Tibial nerve (tissue), 4 donors: ENCODE data around the gene CFAP20DC. TPM values are rescaled to one million over a fixed set of nuclear protein-coding genes. Genes with fewer than 3 reads are reported as not detected.

Experiments
- DNase-seq, 2 donors: peaks; one replicate each; pipeline ENCODE4 v3.0.0-alpha.2; 2019; ENCODE audit warnings: low spot score in 2 of 2
- H3K27ac ChIP-seq, 4 donors: fragments of 200-600 bp; sonication (generic) in 3 of 4; one replicate each; pipeline ENCODE4 v1.5.1; 2017 to 2019; ENCODE audit warnings: mild to moderate bottlenecking in 1 of 4
- H3K27me3 ChIP-seq, 2 donors: fragments of 200-600 bp; sonication (generic) in 1 of 2; one replicate each; pipeline versions ENCODE4 v1.5.1 to v1.6.0; 2017 to 2019
- H3K36me3 ChIP-seq, 3 donors: fragments of 200-600 bp; sonication (generic); one replicate each; pipeline ENCODE4 v1.5.1; 2018 to 2019
- H3K4me1 ChIP-seq, 4 donors: fragments of 200-600 bp; sonication (generic) in 3 of 4; one replicate each; pipeline ENCODE4 v1.5.1; 2017 to 2019
- H3K4me3 ChIP-seq, 4 donors: fragments of 200-600 bp; sonication (generic) in 3 of 4; one replicate each; pipeline ENCODE4 v1.5.1; 2017 to 2019; ENCODE audit warnings: mild to moderate bottlenecking in 1 of 4, moderate library complexity in 1 of 4
- H3K9me3 ChIP-seq, 4 donors: fragments of 200-600 bp; sonication (generic) in 3 of 4; one replicate each; pipeline ENCODE4 v1.5.1; 2017 to 2019
- EP300 ChIP-seq, 2 donors: sonication (generic); formaldehyde crosslinking; IDR thresholded peaks; one replicate each; pipeline ENCODE4 v1.6.1; 2017; ENCODE audit warnings: antibody characterized with exemption in 2 of 2, mild to moderate bottlenecking in 1 of 2
- POLR2A ChIP-seq, 2 donors: fragments of 450-650 bp; IDR thresholded peaks; one replicate each; pipeline ENCODE4 v1.6.1; 2017; ENCODE audit warnings: antibody characterized with exemption in 2 of 2, mild to moderate bottlenecking in 2 of 2, moderate library complexity in 2 of 2
- WGBS, 2 donors: methylation state at CpG; one replicate each; pipeline ENCODE4 v1.1.5; 2018; 5-methylcytosine and 5-hydroxymethylcytosine counted together
- total RNA-seq, 4 donors: library from RNA; depleted of rRNA; stranded (reverse); fragments of >200 nt; gene quantifications; one replicate each; pipeline ENCODE4 v1.1.0, GENCODE V29; 2016
- TF ChIP-seq, protein P1 (sequence below), 5 experiments: fragments of 200-600 bp in 3 of 5; fragments of 450-650 bp in 2 of 5; sonication (generic) in 3 of 5; IDR thresholded peaks; one replicate each; pipeline ENCODE4 v1.5.1; 2016 to 2019; ENCODE audit warnings: antibody characterized with exemption in 5 of 5, mild to moderate bottlenecking in 3 of 5, moderate library complexity in 2 of 5

The CFAP20DC gene
- total RNA-seq, 4 donors from 2014 or later = 1.3 to 2.0 (median 1.7) TPM

- DNase-seq = no peak
- Histone ChIP-seq H3K4me1 (no peaks in the 10 kb centered on the region), H3K4me3 (no peak overlapping the region), H3K9me3 (no peaks in the 10 kb centered on the region), H3K36me3 (no peaks in the 10 kb centered on the region), H3K27me3 (no peaks in the 10 kb centered on the region), H3K27ac (no peak overlapping the region)
- TF ChIP-seq POLR2A (IDR thresholded peaks at IDR 0.05) = no peak
- TF ChIP-seq, protein P1, sequence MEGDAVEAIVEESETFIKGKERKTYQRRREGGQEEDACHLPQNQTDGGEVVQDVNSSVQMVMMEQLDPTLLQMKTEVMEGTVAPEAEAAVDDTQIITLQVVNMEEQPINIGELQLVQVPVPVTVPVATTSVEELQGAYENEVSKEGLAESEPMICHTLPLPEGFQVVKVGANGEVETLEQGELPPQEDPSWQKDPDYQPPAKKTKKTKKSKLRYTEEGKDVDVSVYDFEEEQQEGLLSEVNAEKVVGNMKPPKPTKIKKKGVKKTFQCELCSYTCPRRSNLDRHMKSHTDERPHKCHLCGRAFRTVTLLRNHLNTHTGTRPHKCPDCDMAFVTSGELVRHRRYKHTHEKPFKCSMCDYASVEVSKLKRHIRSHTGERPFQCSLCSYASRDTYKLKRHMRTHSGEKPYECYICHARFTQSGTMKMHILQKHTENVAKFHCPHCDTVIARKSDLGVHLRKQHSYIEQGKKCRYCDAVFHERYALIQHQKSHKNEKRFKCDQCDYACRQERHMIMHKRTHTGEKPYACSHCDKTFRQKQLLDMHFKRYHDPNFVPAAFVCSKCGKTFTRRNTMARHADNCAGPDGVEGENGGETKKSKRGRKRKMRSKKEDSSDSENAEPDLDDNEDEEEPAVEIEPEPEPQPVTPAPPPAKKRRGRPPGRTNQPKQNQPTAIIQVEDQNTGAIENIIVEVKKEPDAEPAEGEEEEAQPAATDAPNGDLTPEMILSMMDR (IDR thresholded peaks at IDR 0.05) = no peak
- no peak for TF ChIP-seq EP300 (IDR thresholded peaks at IDR 0.05)
- WGBS, 2 donors = 60 to 83% methylated on average over 2 of the region's 2 CpGs
Measured at GRCh38 chr3:59043391-59043790, 6.4 kb downstream of the CFAP20DC start.

- no peaks in the 10 kb centered on the region for H3K9me3 ChIP-seq
- TF ChIP-seq, protein P1 (IDR thresholded peaks at IDR 0.05) = no peak
- TF ChIP-seq EP300 (IDR thresholded peaks at IDR 0.05) (no peak), POLR2A (IDR thresholded peaks at IDR 0.05) (no peak)
- no peak overlapping the region for H3K27ac ChIP-seq
- DNase-seq = no peak
- H3K27me3 ChIP-seq = no peaks in the 10 kb centered on the region
- H3K36me3 ChIP-seq = no peaks in the 10 kb centered on the region
- H3K4me1 ChIP-seq = no peaks in the 10 kb centered on the region
- no peak overlapping the region for H3K4me3 ChIP-seq
Measured at GRCh38 chr3:59040902-59041301, 8.9 kb downstream of the CFAP20DC start.

DNA sequence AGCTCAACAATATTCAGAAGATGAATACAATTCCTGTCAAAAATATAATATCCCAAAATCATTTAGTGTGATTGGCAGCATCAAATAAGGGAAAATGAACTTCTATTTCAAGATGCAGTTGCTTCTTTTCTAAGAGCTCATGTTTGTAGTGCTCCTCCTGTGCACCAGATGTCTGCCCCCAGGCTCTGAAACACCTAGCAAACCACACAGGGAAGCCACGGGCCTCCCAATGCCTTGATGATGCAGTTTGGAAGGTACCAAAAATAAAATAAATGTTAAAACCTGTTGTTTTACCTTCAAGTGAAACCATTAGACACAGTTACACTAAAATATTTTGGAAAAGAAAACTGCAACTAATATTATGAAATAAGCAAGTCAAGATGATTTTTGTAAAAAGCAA, 22.2 kb downstream of the CFAP20DC start:
- TF ChIP-seq EP300 (IDR thresholded peaks at IDR 0.05) (no peak), POLR2A (IDR thresholded peaks at IDR 0.05) (no peak)
- TF ChIP-seq, protein P1 (IDR thresholded peaks at IDR 0.05) = no peak
- Histone ChIP-seq H3K36me3 (no peaks in the 10 kb centered on the region), H3K9me3 (no peaks in the 10 kb centered on the region), H3K4me3 (no peak overlapping the region), H3K4me1 (no peaks in the 10 kb centered on the region), H3K27ac (no peak overlapping the region), H3K27me3 (no peaks in the 10 kb centered on the region)
- 71 to 77% methylated on average over 1 of the region's 1 CpG for WGBS, 2 donors
- no peak for DNase-seq

DNA sequence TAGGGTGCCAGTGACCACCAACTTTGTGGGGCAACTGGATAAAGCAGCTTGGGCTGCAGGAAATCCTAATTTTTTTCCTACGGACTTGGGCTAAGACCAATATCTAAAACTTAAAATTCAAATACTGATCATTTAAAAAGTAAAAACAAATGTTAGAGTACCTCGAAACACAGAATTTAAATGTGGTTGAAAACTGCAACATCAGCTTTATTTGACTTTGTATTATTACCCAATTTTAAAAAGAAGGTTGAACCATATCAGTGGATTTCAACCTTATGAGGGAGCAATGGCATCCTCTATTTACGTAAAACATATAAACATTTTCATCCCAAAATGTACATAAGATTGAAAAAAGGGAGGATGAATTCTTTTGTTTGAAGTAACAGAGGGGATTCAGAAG, 26.2 kb downstream of the CFAP20DC start:
- Histone ChIP-seq H3K4me3 (no peak overlapping the region), H3K27ac (no peak overlapping the region), H3K27me3 (no peaks in the 10 kb centered on the region), H3K9me3 (no peaks in the 10 kb centered on the region), H3K4me1 (no peaks in the 10 kb centered on the region), H3K36me3 (no peaks in the 10 kb centered on the region)
- DNase-seq = no peak
- 62 to 66% methylated on average over 3 of the region's 3 CpGs for WGBS, 2 donors
- TF ChIP-seq POLR2A (IDR thresholded peaks at IDR 0.05) (no peak), EP300 (IDR thresholded peaks at IDR 0.05) (no peak)
- TF ChIP-seq, protein P1 (IDR thresholded peaks at IDR 0.05) = no peak

- 74 to 75% methylated on average over 2 of the region's 2 CpGs for WGBS, 2 donors
- Histone ChIP-seq H3K27me3 (no peaks in the 10 kb centered on the region), H3K9me3 (no peaks in the 10 kb centered on the region), H3K4me1 (no peaks in the 10 kb centered on the region), H3K36me3 (no peaks in the 10 kb centered on the region), H3K27ac (no peak overlapping the region), H3K4me3 (no peak overlapping the region)
- TF ChIP-seq EP300 (IDR thresholded peaks at IDR 0.05) = no peak
- no peak for TF ChIP-seq POLR2A (IDR thresholded peaks at IDR 0.05)
- TF ChIP-seq, protein P1 (IDR thresholded peaks at IDR 0.05) = no peak
- no peak for DNase-seq
Measured at GRCh38 chr3:59017617-59017984, 32.2 kb downstream of the CFAP20DC start.
